CD14-positive monocyte (primary cell): ENCODE results near the gene PGRMC1. TPM values are rescaled to one million over a fixed set of nuclear protein-coding genes. Genes with fewer than 3 reads are reported as not detected.
"Not testable (repeated sequence)": the region's sequence is repeated elsewhere in the genome, so short reads cannot be mapped to it uniquely, and the experiment has no call there.

Experiments
- DNase-seq, 3 donors: peaks; one replicate each; pipeline ENCODE4 v3.0.0-alpha.2; 2011 to 2022
- H2AFZ ChIP-seq: 2 replicates; pipeline ENCODE4 v1.6.0; 2012; ENCODE audit warnings: mild to moderate bottlenecking, low read depth, low read length, inconsistent platforms; ENCODE audit not compliant: insufficient read depth, poor library complexity, severe bottlenecking
- H3K27ac ChIP-seq, 2 donors: 1 replicate in 1 of 2; 2 replicates in 1 of 2; pipeline ENCODE4 v1.5.1; 2012 to 2013; ENCODE audit warnings: low read length in 2 of 2, control low read depth in 1 of 2, inconsistent platforms in 1 of 2, low read depth in 1 of 2, mild to moderate bottlenecking in 1 of 2
- H3K27me3 ChIP-seq, 2 donors: one replicate each; pipeline versions ENCODE4 v1.6.0 to v1.6.1; 2011 to 2013; ENCODE audit warnings: low read length in 2 of 2; ENCODE audit not compliant: control insufficient read depth in 2 of 2, insufficient read depth in 2 of 2
- H3K36me3 ChIP-seq, 2 donors: replicated peaks in 1 of 2; 1 replicate in 1 of 2; 2 replicates in 1 of 2; pipeline versions ENCODE4 v1.5.1 to v1.6.1; 2012 to 2013; ENCODE audit warnings: low read length in 2 of 2, control low read depth in 1 of 2, inconsistent platforms in 1 of 2, mild to moderate bottlenecking in 1 of 2; ENCODE audit not compliant: insufficient read depth in 2 of 2, control insufficient read depth in 1 of 2
- H3K4me1 ChIP-seq, 2 donors: 1 replicate in 1 of 2; 2 replicates in 1 of 2; pipeline versions ENCODE4 v1.5.1 to v1.6.1; 2012 to 2013; ENCODE audit warnings: low read length in 2 of 2, control low read depth in 1 of 2, inconsistent platforms in 1 of 2, mild to moderate bottlenecking in 1 of 2, moderate library complexity in 1 of 2; ENCODE audit not compliant: insufficient read depth in 2 of 2, control insufficient read depth in 1 of 2
- H3K4me2 ChIP-seq: replicated peaks from 2 replicates; pipeline ENCODE3; 2012; ENCODE audit warnings: low read length, moderate library complexity, mild to moderate bottlenecking; ENCODE audit not compliant: poor library complexity, severe bottlenecking; ENCODE audit errors: extremely low read depth
- H3K4me3 ChIP-seq, 3 experiments: fragments of 200-600 bp in 1 of 3; sonication (generic) in 1 of 3; replicated peaks in 1 of 3; 1 replicate in 2 of 3; 2 replicates in 1 of 3; pipeline ENCODE4 v1.5.1; 2011 to 2013; ENCODE audit warnings: low read length in 3 of 3, mild to moderate bottlenecking in 3 of 3, control low read depth in 2 of 3, low read depth in 2 of 3, inconsistent platforms in 1 of 3, moderate library complexity in 1 of 3
- H3K79me2 ChIP-seq: 2 replicates; pipeline ENCODE4 v1.6.0; 2012; ENCODE audit warnings: mild to moderate bottlenecking, control low read depth, inconsistent platforms, low read length, moderate library complexity; ENCODE audit not compliant: insufficient read depth
- H3K9ac ChIP-seq: 2 replicates; pipeline ENCODE4 v1.6.0; 2017; ENCODE audit warnings: low read length, mild to moderate bottlenecking; ENCODE audit not compliant: insufficient read depth, poor library complexity, severe bottlenecking
- H3K9me3 ChIP-seq, 2 donors: replicated peaks in 1 of 2; 1 replicate in 1 of 2; 2 replicates in 1 of 2; pipeline versions ENCODE4 v1.5.1 to v1.6.1; 2012 to 2013; ENCODE audit warnings: low read length in 2 of 2, control low read depth in 1 of 2; ENCODE audit not compliant: control insufficient read depth in 1 of 2, insufficient read depth in 1 of 2
- H4K20me1 ChIP-seq: 2 replicates; pipeline ENCODE4 v1.6.0; 2012; ENCODE audit warnings: mild to moderate bottlenecking, low read length, control low read depth, moderate library complexity; ENCODE audit not compliant: insufficient read depth
- H3K27ac Mint-ChIP-seq, 7 donors: one replicate each; pipeline ENCODE4 v1.8.0; 2020; ENCODE audit warnings: mild to moderate bottlenecking in 7 of 7, mixed read lengths in 7 of 7, moderate library complexity in 6 of 7, inconsistent platforms in 2 of 7
- H3K27me3 Mint-ChIP-seq, 3 donors: one replicate each; pipeline ENCODE4 v1.8.0; 2021 to 2022; ENCODE audit warnings: low read depth in 3 of 3, mild to moderate bottlenecking in 3 of 3, mixed read lengths in 3 of 3, moderate library complexity in 3 of 3, inconsistent platforms in 1 of 3
- H3K36me3 Mint-ChIP-seq, 2 donors: one replicate each; pipeline ENCODE4 v1.8.0; 2020; ENCODE audit warnings: mixed read lengths in 2 of 2, inconsistent platforms in 1 of 2, mild to moderate bottlenecking in 1 of 2
- H3K4me1 Mint-ChIP-seq: one replicate; pipeline ENCODE4 v1.8.0; 2020; ENCODE audit warnings: mild to moderate bottlenecking, mixed read lengths
- H3K4me3 Mint-ChIP-seq, 2 donors: one replicate each; pipeline ENCODE4 v1.8.0; 2020; ENCODE audit warnings: mild to moderate bottlenecking in 2 of 2, mixed read lengths in 2 of 2, moderate library complexity in 1 of 2
- H3K9me3 Mint-ChIP-seq, 7 donors: one replicate each; pipeline ENCODE4 v1.8.0; 2020 to 2022; ENCODE audit warnings: mixed read lengths in 7 of 7, mild to moderate bottlenecking in 6 of 7, moderate library complexity in 6 of 7, inconsistent platforms in 2 of 7
- CTCF ChIP-seq: fragments of 200-600 bp; IDR thresholded peaks from one replicate; pipeline ENCODE4 v1.8.0; 2022; ENCODE audit warnings: antibody characterized with exemption, mild to moderate bottlenecking
- WGBS: methylation state at CpG from one replicate; pipeline ENCODE4 v1.1.5; 2013; ENCODE audit warnings: missing lambda C conversion rate; ENCODE audit not compliant: insufficient coverage; 5-methylcytosine and 5-hydroxymethylcytosine counted together
- intact Hi-C, 2 donors: fragments of 100-400 bp; cut with micrococcal nuclease; formaldehyde crosslinking; loops; one replicate each; pipeline versions ENCODE4 v1.15.0 to v1.15.1; 2023
- polyA plus RNA-seq, 3 donors: library from polyadenylated mRNA; depleted of rRNA in 1 of 3; unstranded in 2 of 3; stranded (reverse) in 1 of 3; fragments of 300-500 nt in 2 of 3; fragments of >200 nt in 1 of 3; fragmentation: Illumina TruSeq in 2 of 3; gene quantifications; 1 replicate in 2 of 3; 2 replicates in 1 of 3; pipeline ENCODE4 v1.2.3, GENCODE V29; 2012 to 2021

Gene PGRMC1
- polyA plus RNA-seq, 3 donors = 13.8 to 43.6 (median 39.4) TPM

GRCh38 chrX:119201570-119201969, 34.5 kb upstream of the PGRMC1 start:
- Histone ChIP-seq H2AFZ (no peak overlapping the region), H3K27me3 (no peaks in the 10 kb centered on the region), H4K20me1 (no peaks in the 10 kb centered on the region), H3K9ac (no peak overlapping the region), H3K36me3 (no peaks in the 10 kb centered on the region), H3K4me3 (no peak overlapping the region), H3K79me2 (no peaks in the 10 kb centered on the region), H3K4me1 (no peaks in the 10 kb centered on the region), H3K27ac (no peak overlapping the region), H3K9me3 (no peaks in the 10 kb centered on the region), H3K4me2 (no peak overlapping the region)
- Mint-ChIP-seq H3K36me3 (no peaks in the 10 kb centered on the region), H3K9me3 (no peaks in the 10 kb centered on the region), H3K4me3 (no peak overlapping the region), H3K27me3 (peaks cover 1 to 6% (median 4%) of the 10 kb centered on the region in 3 donors), H3K4me1 (no peaks in the 10 kb centered on the region), H3K27ac (no peak overlapping the region)
- no peak for DNase-seq
- TF ChIP-seq CTCF = no peak
- intact Hi-C loops = no loop called here
- WGBS = 100% methylated on average over 1 of the region's 4 CpGs

DNA sequence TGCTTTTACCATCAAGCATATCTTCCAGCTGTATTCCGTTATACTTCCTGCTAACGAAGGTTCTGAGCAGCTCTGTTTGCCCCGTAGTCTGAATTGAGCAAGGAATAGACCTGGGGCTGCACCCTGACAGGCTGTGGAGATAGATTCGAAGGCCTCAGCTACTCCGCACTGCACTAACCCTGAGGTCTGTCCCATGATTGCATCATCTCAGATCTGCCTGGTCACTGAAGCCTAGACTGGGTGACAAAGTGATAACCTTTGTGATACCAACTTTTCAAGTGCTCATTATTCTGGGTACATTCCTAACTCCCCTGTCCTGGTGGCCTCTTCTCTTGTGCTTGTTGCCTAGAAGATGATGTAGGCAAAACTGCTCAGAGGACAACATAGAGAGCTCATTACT, 29.9 kb upstream of the PGRMC1 start:
- H3K36me3 Mint-ChIP-seq = no peaks in the 10 kb centered on the region

DNA sequence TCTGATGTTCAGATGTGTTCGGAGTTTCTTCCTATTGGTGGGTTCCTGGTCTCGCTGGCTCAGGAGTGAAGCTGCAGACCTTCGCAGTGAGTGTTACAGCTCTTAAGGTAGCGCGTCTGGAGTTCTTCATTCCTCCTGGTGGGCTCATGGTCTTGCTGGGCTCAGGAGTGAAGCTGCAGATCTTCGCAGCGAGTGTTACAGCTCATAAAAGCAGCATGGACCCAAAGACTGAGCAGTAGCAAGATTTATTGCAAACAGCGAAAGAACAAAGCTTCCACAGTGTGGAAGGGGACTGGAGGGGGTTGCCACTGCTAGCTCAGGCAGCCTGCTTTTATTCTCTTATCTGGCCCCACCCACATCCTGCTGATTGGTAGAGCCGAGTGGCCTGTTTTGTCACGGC, 28.6 kb upstream of the PGRMC1 start:
- DNase-seq, H3K4me1 Mint-ChIP-seq: not testable (repeated sequence)

More for the DNA sequence above, 29.9 kb upstream of the PGRMC1 start:
- no peak overlapping the region for H3K4me3 ChIP-seq
- H3K9me3 ChIP-seq = no peaks in the 10 kb centered on the region
- no peak for TF ChIP-seq CTCF
- no peaks in the 10 kb centered on the region for H3K4me1 ChIP-seq
- H3K27me3 ChIP-seq = no peaks in the 10 kb centered on the region
- no peak overlapping the region for H2AFZ ChIP-seq
- H3K79me2 ChIP-seq = no peaks in the 10 kb centered on the region
- Mint-ChIP-seq H3K27me3 (peaks cover 3 to 5% (median 4%) of the 10 kb centered on the region in 3 donors), H3K27ac (no peak overlapping the region), H3K4me3 (no peak overlapping the region), H3K4me1 (no peaks in the 10 kb centered on the region), H3K9me3 (peaks cover 0 to 6% (median 0%) of the 10 kb centered on the region in 7 donors)
- H4K20me1 ChIP-seq = no peaks in the 10 kb centered on the region
- no peak overlapping the region for H3K27ac ChIP-seq
- intact Hi-C loops = no loop called here
- no peak for DNase-seq
- WGBS = 100% methylated on average over 1 of the region's 5 CpGs
- no peak overlapping the region for H3K4me2 ChIP-seq
- no peak overlapping the region for H3K9ac ChIP-seq
- H3K36me3 ChIP-seq = no peaks in the 10 kb centered on the region

More for the DNA sequence above, 28.6 kb upstream of the PGRMC1 start:
- H3K9me3 Mint-ChIP-seq, H4K20me1 ChIP-seq, H3K36me3 Mint-ChIP-seq, H3K9ac ChIP-seq, H3K4me3 ChIP-seq, H2AFZ ChIP-seq, H3K27me3 ChIP-seq, intact Hi-C loops, H3K4me2 ChIP-seq, H3K4me1 ChIP-seq, H3K9me3 ChIP-seq, H3K27me3 Mint-ChIP-seq, H3K27ac Mint-ChIP-seq, H3K4me3 Mint-ChIP-seq, H3K36me3 ChIP-seq, H3K27ac ChIP-seq, H3K79me2 ChIP-seq: not testable (repeated sequence)
- 94% methylated on average over 3 of the region's 10 CpGs for WGBS
